ENCODE data around the gene SEL1L3. TPM values are rescaled to one million over a fixed set of nuclear protein-coding genes. Genes with fewer than 3 reads are reported as not detected.

SEL1L3 gene
- total and polyA plus RNA-seq, 7 donors, result 3.5 to 65.6 (median 8.1) TPM

GRCh38 chr4:25904748-25905082 lies 41.9 kb upstream of the SEL1L3 start:
- H3K9me3 ChIP-seq, result no peaks in the 10 kb centered on the region
- intact Hi-C loops (cut with DNase I), result no loop called here
- H3K4me1 ChIP-seq, result no peaks in the 10 kb centered on the region
- H3K36me3 ChIP-seq, result no peaks in the 10 kb centered on the region
- no peak overlapping the region for H3K4me3 ChIP-seq
- no peak for DNase-seq
- WGBS, 2 donors, result 87 to 96% methylated on average over 3 of the region's 3 CpGs
- H3K27me3 ChIP-seq, result no peaks in the 10 kb centered on the region
- TF ChIP-seq CTCF (IDR thresholded peaks at IDR 0.05), result no peak
- no peak for TF ChIP-seq POLR2A (IDR thresholded peaks at IDR 0.05)
- no peak overlapping the region for H3K27ac ChIP-seq

GRCh38 chr4:25903900-25904747 lies 41.3 kb upstream of the SEL1L3 start:
- TF ChIP-seq EP300 (IDR thresholded peaks at IDR 0.05) (no peak), POLR2AphosphoS5 (IDR thresholded peaks at IDR 0.05) (no peak), CTCF (IDR thresholded peaks at IDR 0.05) (no peak), POLR2A (IDR thresholded peaks at IDR 0.05) (no peak)
- no peak for DNase-seq
- Histone ChIP-seq H3K4me1 (no peaks in the 10 kb centered on the region), H3K36me3 (no peaks in the 10 kb centered on the region), H3K27ac (no peak overlapping the region), H3K9me3 (no peaks in the 10 kb centered on the region), H3K27me3 (no peaks in the 10 kb centered on the region), H3K4me3 (no peak overlapping the region)
- intact Hi-C loops (cut with DNase I), result no loop called here
- 75 to 80% methylated on average over 8 of the region's 8 CpGs for WGBS, 2 donors

- no peaks in the 10 kb centered on the region for H3K9me3 ChIP-seq
- WGBS, 2 donors, result 90 to 91% methylated on average over 10 of the region's 10 CpGs
- H3K36me3 ChIP-seq, result no peaks in the 10 kb centered on the region
- DNase-seq, result no peak
- H3K27me3 ChIP-seq, result no peaks in the 10 kb centered on the region
- H3K4me3 ChIP-seq, result no peak overlapping the region
- TF ChIP-seq EP300 (IDR thresholded peaks at IDR 0.05) (no peak), POLR2AphosphoS5 (IDR thresholded peaks at IDR 0.05) (no peak), POLR2A (IDR thresholded peaks at IDR 0.05) (no peak), CTCF (IDR thresholded peaks at IDR 0.05) (no peak)
- H3K27ac ChIP-seq, result no peak overlapping the region
- intact Hi-C loops (cut with DNase I), result no loop called here
- H3K4me1 ChIP-seq, result no peaks in the 10 kb centered on the region
Observed at GRCh38 chr4:25901030-25901430, 38.2 kb upstream of the SEL1L3 start.

- no peaks in the 10 kb centered on the region for H3K36me3 ChIP-seq
- H3K9me3 ChIP-seq, result no peaks in the 10 kb centered on the region
- DNase-seq, result no peak
- no peaks in the 10 kb centered on the region for H3K4me1 ChIP-seq
- H3K27ac ChIP-seq, result no peak overlapping the region
- no peak overlapping the region for H3K4me3 ChIP-seq
- 82 to 96% methylated on average over 1 of the region's 1 CpG for WGBS, 2 donors
- H3K27me3 ChIP-seq, result no peaks in the 10 kb centered on the region
- TF ChIP-seq CTCF (IDR thresholded peaks at IDR 0.05) (no peak), POLR2AphosphoS5 (IDR thresholded peaks at IDR 0.05) (no peak), POLR2A (IDR thresholded peaks at IDR 0.05) (no peak), EP300 (IDR thresholded peaks at IDR 0.05) (no peak)
- intact Hi-C loops (cut with DNase I), result no loop called here
Observed at GRCh38 chr4:25900310-25900709, 37.5 kb upstream of the SEL1L3 start.

All from sigmoid colon (tissue), 7 donors.